ENCODE results near the gene XXYLT1. TPM values are rescaled to one million over a fixed set of nuclear protein-coding genes. Genes with fewer than 3 reads are reported as not detected.

Gene XXYLT1
- polyA plus RNA-seq, 1 donor (not counting 4 experiments of a cell fraction or from before 2014, with no cell fraction given): 11.1 TPM

GRCh38 chr3:195224980-195225580, 45.9 kb downstream of the XXYLT1 start:
- H3K4me3 ChIP-seq (ENCODE audit: control insufficient read depth in 2 of 3, extremely low read depth in 1 of 3, insufficient read depth in 2 of 3, low read depth in 1 of 3, low read length in 3 of 3): no peak overlapping the region
- FAIRE-seq (no peak), DNase-seq (ENCODE audit: low read depth, low spot score) (no peak)
- H3K4me2 ChIP-seq (ENCODE audit: control insufficient read depth, extremely low read depth, insufficient read depth, low read depth, low read length): no peak overlapping the region
- no peaks in the 10 kb centered on the region for H3K9me3 ChIP-seq (ENCODE audit: control insufficient read depth, low read depth, low read length)
- H3K9me1 ChIP-seq (ENCODE audit: control insufficient read depth, extremely low read depth, insufficient read depth, low read length): no peaks in the 10 kb centered on the region
- dilution Hi-C loops (cut with MboI; ENCODE audit: extremely low pct_ligation_motif_present, low sequenced_read_pairs): no loop called here
- TF ChIP-seq CTCF (optimal IDR thresholded peaks at IDR 0.05 in 1 of 3, IDR thresholded peaks at IDR 0.05 in 1 of 3, conservative IDR thresholded peaks at IDR 0.05 in 1 of 3; ENCODE audit: extremely low read depth in 1 of 3, insufficient read depth in 2 of 3, low read length in 3 of 3) (no peak), EZH2 (IDR thresholded peaks at IDR 0.05; ENCODE audit: low read length) (no peak)
- no peaks in the 10 kb centered on the region for H4K20me1 ChIP-seq (ENCODE audit: control insufficient read depth, extremely low read depth, insufficient read depth, low read length)
- no peak overlapping the region for H2AFZ ChIP-seq (ENCODE audit: control insufficient read depth, low read length)
- no peaks in the 10 kb centered on the region for H3K4me1 ChIP-seq (ENCODE audit: control insufficient read depth, extremely low read depth, insufficient read depth, low read length)
- H3K79me2 ChIP-seq (ENCODE audit: control insufficient read depth, insufficient read depth, low read length): no peaks in the 10 kb centered on the region
- no peaks in the 10 kb centered on the region for H3K27me3 ChIP-seq (ENCODE audit: control insufficient read depth, extremely low read depth, insufficient read depth, low read length)
- peaks cover 2 to 4% of the 10 kb centered on the region in 2 experiments for H3K36me3 ChIP-seq (ENCODE audit: control insufficient read depth in 2 of 2, extremely low read depth in 1 of 2, insufficient read depth in 2 of 2, low read length in 2 of 2)
- no peak overlapping the region for H3K27ac ChIP-seq (ENCODE audit: control insufficient read depth, insufficient read depth, low read length)
- H3K9ac ChIP-seq (ENCODE audit: control insufficient read depth, extremely low read depth, insufficient read depth, low read length): no peak overlapping the region

- H4K20me1 ChIP-seq (ENCODE audit: control insufficient read depth, extremely low read depth, insufficient read depth, low read length): no peaks in the 10 kb centered on the region
- dilution Hi-C loops (cut with MboI; ENCODE audit: extremely low pct_ligation_motif_present, low sequenced_read_pairs): no loop called here
- no peak overlapping the region for H3K4me3 ChIP-seq (ENCODE audit: control insufficient read depth in 2 of 3, extremely low read depth in 1 of 3, insufficient read depth in 2 of 3, low read depth in 1 of 3, low read length in 3 of 3)
- no peaks in the 10 kb centered on the region for H3K9me3 ChIP-seq (ENCODE audit: control insufficient read depth, low read depth, low read length)
- peaks cover 2% of the 10 kb centered on the region for H3K79me2 ChIP-seq (ENCODE audit: control insufficient read depth, insufficient read depth, low read length)
- no peak overlapping the region for H3K9ac ChIP-seq (ENCODE audit: control insufficient read depth, extremely low read depth, insufficient read depth, low read length)
- H3K27me3 ChIP-seq (ENCODE audit: control insufficient read depth, extremely low read depth, insufficient read depth, low read length): no peaks in the 10 kb centered on the region
- TF ChIP-seq CTCF (optimal IDR thresholded peaks at IDR 0.05 in 1 of 3, IDR thresholded peaks at IDR 0.05 in 1 of 3, conservative IDR thresholded peaks at IDR 0.05 in 1 of 3; ENCODE audit: extremely low read depth in 1 of 3, insufficient read depth in 2 of 3, low read length in 3 of 3): no peak
- TF ChIP-seq EZH2 (IDR thresholded peaks at IDR 0.05; ENCODE audit: low read length): no peak
- H3K4me2 ChIP-seq (ENCODE audit: control insufficient read depth, extremely low read depth, insufficient read depth, low read depth, low read length): no peak overlapping the region
- FAIRE-seq: no peak
- DNase-seq (ENCODE audit: low read depth, low spot score): no peak
- no peak overlapping the region for H3K27ac ChIP-seq (ENCODE audit: control insufficient read depth, insufficient read depth, low read length)
- H2AFZ ChIP-seq (ENCODE audit: control insufficient read depth, low read length): no peak overlapping the region
- peaks cover 2 to 4% of the 10 kb centered on the region in 2 experiments for H3K36me3 ChIP-seq (ENCODE audit: control insufficient read depth in 2 of 2, extremely low read depth in 1 of 2, insufficient read depth in 2 of 2, low read length in 2 of 2)
- no peaks in the 10 kb centered on the region for H3K9me1 ChIP-seq (ENCODE audit: control insufficient read depth, extremely low read depth, insufficient read depth, low read length)
- no peaks in the 10 kb centered on the region for H3K4me1 ChIP-seq (ENCODE audit: control insufficient read depth, extremely low read depth, insufficient read depth, low read length)
Measured at GRCh38 chr3:195224156-195224979, 46.6 kb downstream of the XXYLT1 start.
